Measurements from ENCODE around the gene ITPR2.

DNA sequence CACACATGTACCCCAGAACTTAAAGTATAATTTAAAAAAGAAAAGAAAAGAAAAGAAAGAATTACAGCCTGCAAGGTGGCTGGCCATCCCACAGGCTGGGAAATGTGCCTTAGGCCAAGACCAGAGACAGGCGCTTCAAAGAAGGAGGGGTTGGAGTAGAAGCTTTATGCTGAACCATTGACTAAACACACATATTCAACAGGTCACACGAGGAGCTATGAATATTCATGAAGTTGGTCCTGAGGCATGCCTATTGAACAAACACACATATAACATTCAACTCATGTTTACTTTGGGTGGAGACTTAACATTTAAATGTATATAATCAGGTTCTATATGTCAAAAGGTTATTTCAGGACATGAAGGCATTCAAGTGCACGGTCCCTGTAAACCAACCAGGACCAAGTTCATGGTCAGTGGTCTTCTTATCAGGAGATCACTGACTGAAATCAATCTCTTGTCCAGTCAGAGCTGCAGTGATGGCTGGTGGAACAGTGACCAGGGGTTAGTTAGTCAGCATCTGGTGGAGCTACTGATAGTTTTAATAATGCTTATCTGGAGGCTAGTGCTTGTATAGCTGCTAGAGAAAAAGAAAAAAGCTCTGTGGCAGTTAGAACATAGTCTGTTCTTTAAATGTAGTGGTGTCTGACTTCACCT is 35.6 kb upstream of the ITPR2 start:
- TF ChIP-seq ARNT (IDR thresholded peaks at IDR 0.05) (no peak), TARDBP (IDR thresholded peaks at IDR 0.05) (no peak), ELF4 (IDR thresholded peaks at IDR 0.05) (no peak), SP1 (IDR thresholded peaks at IDR 0.05) (no peak), BHLHE40 (IDR thresholded peaks at IDR 0.05; ENCODE audit: borderline replicate concordance) (no peak), PKNOX1 (IDR thresholded peaks at IDR 0.05) (no peak), SUZ12 (IDR thresholded peaks at IDR 0.05) (no peak), LEF1 (IDR thresholded peaks at IDR 0.05; ENCODE audit: borderline replicate concordance) (no peak)
